Psoas muscle (tissue), 8 donors: ENCODE results near the gene FBXO39. TPM values are rescaled to one million over a fixed set of nuclear protein-coding genes. Genes with fewer than 3 reads are reported as not detected.
A peak's percentile ranks its signal among the peaks of the same experiment; 100 is the strongest.

Source experiments
- ATAC-seq, 4 donors: fragments of 200-7000 bp; cut with Tn5 transposase; one replicate each; pipeline ENCODE4 v1.9.1; 2020; ENCODE audit warnings: moderate library complexity in 3 of 4, mild to moderate bottlenecking in 2 of 4
- DNase-seq, 2 donors: peaks; one replicate each; pipeline ENCODE4 v3.0.0-alpha.2; 2020
- H3K27ac ChIP-seq: fragments of 200-600 bp; one replicate; pipeline ENCODE4 v1.8.0; 2022
- H3K27me3 ChIP-seq, 3 donors: fragments of 200-600 bp in 1 of 3; one replicate each; pipeline versions ENCODE4 v1.6.1 to v1.8.0; 2013 to 2022; ENCODE audit warnings: low read length in 2 of 3, mild to moderate bottlenecking in 2 of 3, moderate library complexity in 1 of 3; ENCODE audit not compliant: insufficient read depth in 3 of 3
- H3K36me3 ChIP-seq, 2 donors: fragments of 200-600 bp in 1 of 2; one replicate each; pipeline versions ENCODE4 v1.6.1 to v1.8.0; 2013 to 2022; ENCODE audit warnings: low read depth in 1 of 2, mild to moderate bottlenecking in 1 of 2, moderate library complexity in 1 of 2; ENCODE audit not compliant: insufficient read depth in 1 of 2
- H3K4me1 ChIP-seq: fragments of 200-600 bp; one replicate; pipeline ENCODE4 v1.8.0; 2022
- H3K4me3 ChIP-seq: fragments of 200-600 bp; one replicate; pipeline ENCODE4 v1.8.0; 2022; ENCODE audit warnings: mild to moderate bottlenecking
- H3K9me3 ChIP-seq: fragments of 200-600 bp; one replicate; pipeline ENCODE4 v1.8.0; 2022
- WGBS, 3 donors: extraction: QIAGEN DNeasy Blood & Tissue Kit; methylation state at CpG; one replicate each; pipeline versions ENCODE4 v1.1.6 to v1.1.7; 2013; 5-methylcytosine and 5-hydroxymethylcytosine counted together
- intact Hi-C, 2 donors: fragments of 100-400 bp; cut with DNase I; formaldehyde crosslinking; loops; one replicate each; pipeline versions ENCODE4 v1.11.0 to v1.14.2; 2022
- polyA plus RNA-seq, 3 donors: library from polyadenylated mRNA; stranded (reverse); fragments of 200-250 nt; gene quantifications; one replicate each; pipeline ENCODE4 v1.2.3, GENCODE V29; 2013
- total RNA-seq, 4 donors: library from RNA; stranded (reverse); fragmentation: NEBNext Ultra II Directional in 2 of 4; extraction: Animal tissue kit (Norgen Biotek cat#: 25700) in 2 of 4; gene quantifications; one replicate each; pipeline versions ENCODE4 v1.2.1 to v1.2.4, GENCODE V29; 2021 to 2023
- TF ChIP-seq, protein P1 (sequence below): fragments of 200-600 bp; IDR thresholded peaks from one replicate; pipeline ENCODE4 v1.8.0; 2022; ENCODE audit warnings: antibody characterized with exemption
- donor health status: healthy with polysubstance abuse.
- donor health status: DM: no; HTN: no; CAD: no; lungs with moderate emphysema.
- donor health status: Bipolar disorder and iron deficiency.
- donor health status: healthy.
- donor health status: DM: yes; HTN: yes; CAD: no.
- donor health status: DM: no; HTN: no; CAD: no.
- donor health status: DM: no; HTN: no; CAD: no.
- donor health status: DM: yes; HTN: yes; CAD: no.

The FBXO39 gene
- total and polyA plus RNA-seq, 7 donors: 0.01 to 0.34 (median 0.24) TPM; not detected in 3

DNA sequence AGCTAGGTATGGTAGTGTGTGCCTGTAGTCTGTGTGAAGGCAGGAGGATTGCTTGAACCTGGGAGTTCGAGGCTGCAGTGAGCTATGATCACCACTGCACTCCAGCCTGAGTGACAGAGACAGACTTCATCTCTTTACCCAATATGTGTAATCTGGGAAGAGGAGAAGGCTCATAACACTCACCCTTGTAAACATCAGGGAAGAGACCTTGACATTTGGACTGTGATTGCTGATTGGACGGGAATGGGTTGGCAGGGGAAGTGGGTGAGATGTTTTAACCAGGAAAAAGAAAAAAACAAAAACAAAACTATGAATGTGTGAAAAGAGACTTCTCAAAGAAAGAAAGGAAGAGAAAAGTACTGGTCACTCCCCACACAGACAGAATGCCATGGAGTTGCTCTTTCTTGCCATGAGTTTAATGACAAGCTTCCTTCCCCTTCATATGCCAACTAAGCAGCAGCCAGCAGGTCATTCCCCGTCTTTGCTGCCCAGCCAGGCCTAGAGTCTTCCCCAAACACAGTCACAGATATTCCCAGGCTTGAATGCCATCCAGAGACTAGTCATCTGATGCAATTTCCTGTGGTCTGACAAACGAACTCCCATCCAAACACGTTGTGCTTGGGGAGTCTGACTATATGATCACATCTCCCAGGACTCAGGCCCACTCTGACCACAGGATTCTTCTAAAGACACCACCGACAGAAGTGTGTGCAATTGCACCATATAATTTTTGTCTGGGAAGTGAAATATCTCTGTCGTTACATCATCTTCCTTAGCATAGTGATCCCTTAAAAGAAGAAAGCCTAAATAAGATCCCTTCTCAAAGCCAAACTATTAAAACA is 23.7 kb upstream of the FBXO39 start:
- TF ChIP-seq, protein P1, sequence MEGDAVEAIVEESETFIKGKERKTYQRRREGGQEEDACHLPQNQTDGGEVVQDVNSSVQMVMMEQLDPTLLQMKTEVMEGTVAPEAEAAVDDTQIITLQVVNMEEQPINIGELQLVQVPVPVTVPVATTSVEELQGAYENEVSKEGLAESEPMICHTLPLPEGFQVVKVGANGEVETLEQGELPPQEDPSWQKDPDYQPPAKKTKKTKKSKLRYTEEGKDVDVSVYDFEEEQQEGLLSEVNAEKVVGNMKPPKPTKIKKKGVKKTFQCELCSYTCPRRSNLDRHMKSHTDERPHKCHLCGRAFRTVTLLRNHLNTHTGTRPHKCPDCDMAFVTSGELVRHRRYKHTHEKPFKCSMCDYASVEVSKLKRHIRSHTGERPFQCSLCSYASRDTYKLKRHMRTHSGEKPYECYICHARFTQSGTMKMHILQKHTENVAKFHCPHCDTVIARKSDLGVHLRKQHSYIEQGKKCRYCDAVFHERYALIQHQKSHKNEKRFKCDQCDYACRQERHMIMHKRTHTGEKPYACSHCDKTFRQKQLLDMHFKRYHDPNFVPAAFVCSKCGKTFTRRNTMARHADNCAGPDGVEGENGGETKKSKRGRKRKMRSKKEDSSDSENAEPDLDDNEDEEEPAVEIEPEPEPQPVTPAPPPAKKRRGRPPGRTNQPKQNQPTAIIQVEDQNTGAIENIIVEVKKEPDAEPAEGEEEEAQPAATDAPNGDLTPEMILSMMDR: no peak
- H3K4me3 ChIP-seq: no peak overlapping the region
- peak overlapping the region; percentile 75 for H3K27ac ChIP-seq
- 28 to 37% (median 31%) methylated on average over 7 of the region's 7 CpGs for WGBS, 3 donors
- H3K27me3 ChIP-seq: peaks cover 0 to 7% (median 1%) of the 10 kb centered on the region in 3 donors
- ATAC-seq (peak; percentile 61 to 77 (median 72)), DNase-seq (peak; percentile 48 to 53)
- H3K9me3 ChIP-seq: no peaks in the 10 kb centered on the region
- intact Hi-C loops: no loop called here
- no peaks in the 10 kb centered on the region for H3K36me3 ChIP-seq
- peaks cover 5% of the 10 kb centered on the region for H3K4me1 ChIP-seq

- DNase-seq (peak; percentile 59 to 72), ATAC-seq (peak; percentile 57 to 81 (median 70))
- peak overlapping the region; percentile 75 for H3K27ac ChIP-seq
- peaks cover 5% of the 10 kb centered on the region for H3K4me1 ChIP-seq
- no peaks in the 10 kb centered on the region for H3K36me3 ChIP-seq
- peaks cover 0 to 7% (median 2%) of the 10 kb centered on the region in 3 donors for H3K27me3 ChIP-seq
- TF ChIP-seq, protein P1: no peak
- 7 to 17% (median 13%) methylated on average over 9 of the region's 9 CpGs for WGBS, 3 donors
- intact Hi-C loops: no loop called here
- H3K9me3 ChIP-seq: no peaks in the 10 kb centered on the region
- no peak overlapping the region for H3K4me3 ChIP-seq
Measured at GRCh38 chr17:6753006-6753445, 23.0 kb upstream of the FBXO39 start.

DNA sequence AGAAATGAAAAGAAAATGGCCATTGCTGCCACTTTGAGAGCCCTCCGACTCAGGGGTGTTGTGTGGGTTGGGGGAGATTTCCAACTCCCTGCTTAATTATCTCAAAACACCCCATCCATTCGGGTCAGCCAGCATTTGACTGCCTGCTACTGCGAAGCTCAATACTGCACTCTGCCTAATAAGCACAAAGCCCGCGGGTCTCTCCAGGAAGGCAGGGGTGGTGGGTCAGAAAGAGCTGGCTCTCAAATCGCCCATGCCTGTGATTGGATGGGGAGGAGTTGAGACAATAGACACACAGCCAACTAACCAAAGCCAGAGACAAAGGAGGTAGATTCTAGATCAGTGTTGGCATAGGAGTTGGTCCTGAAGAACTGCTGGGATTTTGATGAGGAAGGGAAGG is 22.5 kb upstream of the FBXO39 start:
- TF ChIP-seq, protein P1: no peak
- H3K27ac ChIP-seq: peak overlapping the region; percentile 75
- ATAC-seq (no peak), DNase-seq (no peak)
- H3K4me3 ChIP-seq: no peak overlapping the region
- H3K27me3 ChIP-seq: peaks cover 0 to 7% (median 2%) of the 10 kb centered on the region in 3 donors
- intact Hi-C loops: no loop called here
- peaks cover 5% of the 10 kb centered on the region for H3K4me1 ChIP-seq
- WGBS, 3 donors: 60 to 74% (median 65%) methylated on average over 6 of the region's 6 CpGs
- H3K36me3 ChIP-seq: no peaks in the 10 kb centered on the region
- H3K9me3 ChIP-seq: no peaks in the 10 kb centered on the region

GRCh38 chr17:6755281-6755680 is 20.7 kb upstream of the FBXO39 start:
- no peak for ATAC-seq

More at GRCh38 chr17:6755281-6755680, 20.7 kb upstream of the FBXO39 start:
- peaks cover 5% of the 10 kb centered on the region for H3K4me1 ChIP-seq
- TF ChIP-seq, protein P1: no peak
- H3K9me3 ChIP-seq: no peaks in the 10 kb centered on the region
- H3K27me3 ChIP-seq: peaks cover 0 to 7% (median 2%) of the 10 kb centered on the region in 3 donors
- peaks cover 0 to 6% of the 10 kb centered on the region in 2 donors for H3K36me3 ChIP-seq
- WGBS, 3 donors: 28 to 38% (median 29%) methylated on average over 5 of the region's 5 CpGs
- DNase-seq: peak; percentile 43 to 65
- H3K27ac ChIP-seq: peak overlapping the region; percentile 75
- intact Hi-C loops: no loop called here
- H3K4me3 ChIP-seq: peak overlapping the region; percentile 63
